ENCODE measurements around the gene CISTR.
A peak's percentile ranks its signal among the peaks of the same experiment; 100 is the strongest.

CISTR gene

GRCh38 chr12:53743266-53744129 lies 8.3 kb downstream of the CISTR start:
- DNase-seq = peak; percentile 87

GRCh38 chr12:53740130-53740491 lies 11.7 kb downstream of the CISTR start:
- no peak for DNase-seq

GRCh38 chr12:53739214-53740129 lies 12.3 kb downstream of the CISTR start:
- DNase-seq = no peak

- DNase-seq = peak; percentile 81
Observed at GRCh38 chr12:53738406-53739213, 13.2 kb downstream of the CISTR start.

- DNase-seq = no peak
Observed at GRCh38 chr12:53737951-53738405, 13.8 kb downstream of the CISTR start.

GRCh38 chr12:53737093-53737808 lies 14.5 kb downstream of the CISTR start:
- no peak for DNase-seq

- no peak for DNase-seq
Observed at GRCh38 chr12:53736592-53736991, 15.2 kb downstream of the CISTR start.

- DNase-seq = no peak
Observed at GRCh38 chr12:53735556-53735955, 16.2 kb downstream of the CISTR start.

GRCh38 chr12:53734425-53734824 lies 17.4 kb downstream of the CISTR start:
- DNase-seq = no peak

- no peak for DNase-seq
Observed at GRCh38 chr12:53733807-53734200, 18.0 kb downstream of the CISTR start.

- no peak for DNase-seq
Observed at GRCh38 chr12:53733051-53733806, 18.6 kb downstream of the CISTR start.

- DNase-seq = no peak
Observed at GRCh38 chr12:53729644-53730043, 22.1 kb downstream of the CISTR start.

GRCh38 chr12:53728206-53728605 lies 23.6 kb downstream of the CISTR start:
- no peak for DNase-seq

- peak; percentile 99 for DNase-seq
Observed at GRCh38 chr12:53727310-53728041, 24.3 kb downstream of the CISTR start, which contains the start of gene CALCOCO1. Gene CALCOCO1, minus strand, starts transcription at chr12:53727452. Its CDS starts 2,210 bp downstream, at chr12:53725242.

GRCh38 chr12:53726946-53727309 lies 24.9 kb downstream of the CISTR start:
- no peak for DNase-seq

GRCh38 chr12:53726341-53726740 lies 25.4 kb downstream of the CISTR start:
- no peak for DNase-seq

- DNase-seq = no peak
Observed at GRCh38 chr12:53725824-53726223, 26.0 kb downstream of the CISTR start.

- no peak for DNase-seq
Observed at GRCh38 chr12:53722450-53723041, 29.2 kb downstream of the CISTR start.

GRCh38 chr12:53720946-53721345 lies 30.8 kb downstream of the CISTR start:
- no peak for DNase-seq

GRCh38 chr12:53719649-53720048 lies 32.1 kb downstream of the CISTR start:
- no peak for DNase-seq
